Femur (tissue), 1 donor: ENCODE data around the gene ZFHX3.

Source experiments
- DNase-seq: peaks from one replicate; pipeline ENCODE4 v3.0.0-alpha.2; 2017

ZFHX3 gene

DNA sequence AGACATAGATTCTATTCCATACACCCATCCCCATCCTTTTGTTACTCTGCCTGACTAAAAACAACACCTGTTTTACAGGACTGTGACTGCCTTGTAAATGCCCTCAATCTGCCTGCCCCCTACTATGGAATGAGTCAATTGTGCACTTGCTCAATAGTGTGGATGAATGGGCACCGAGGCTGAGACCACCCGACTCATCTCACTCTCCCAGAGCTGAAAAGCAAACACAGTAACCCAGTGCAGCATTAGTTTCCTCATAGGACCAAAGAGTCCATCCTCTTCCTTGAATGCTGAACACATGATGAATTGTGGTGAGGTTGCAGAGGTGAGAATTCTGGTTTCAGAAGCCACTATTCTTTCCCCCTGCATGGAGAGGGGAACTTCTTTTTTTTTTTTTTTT is 233.7 kb downstream of the ZFHX3 start:
- no peak for DNase-seq

DNA sequence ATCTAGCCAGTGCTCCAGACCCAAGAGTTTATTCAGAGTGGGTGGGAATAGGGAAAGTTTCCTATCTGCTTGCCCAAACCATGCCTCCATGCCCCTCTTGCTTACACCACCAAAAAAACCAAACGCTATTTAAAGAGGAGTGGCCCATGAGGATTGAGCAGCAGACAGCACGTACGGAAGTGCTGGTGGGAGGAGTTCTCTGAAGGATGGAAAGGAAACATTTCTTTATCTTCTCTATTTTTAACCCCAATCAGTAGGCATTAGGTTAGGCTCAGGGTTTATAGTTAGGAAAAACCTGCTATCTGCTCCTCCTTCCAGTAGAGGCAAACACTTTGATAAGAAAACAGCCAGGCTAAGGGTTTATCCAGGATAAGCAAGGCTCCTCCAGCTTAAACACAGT is 235.3 kb downstream of the ZFHX3 start:
- DNase-seq = no peak

DNA sequence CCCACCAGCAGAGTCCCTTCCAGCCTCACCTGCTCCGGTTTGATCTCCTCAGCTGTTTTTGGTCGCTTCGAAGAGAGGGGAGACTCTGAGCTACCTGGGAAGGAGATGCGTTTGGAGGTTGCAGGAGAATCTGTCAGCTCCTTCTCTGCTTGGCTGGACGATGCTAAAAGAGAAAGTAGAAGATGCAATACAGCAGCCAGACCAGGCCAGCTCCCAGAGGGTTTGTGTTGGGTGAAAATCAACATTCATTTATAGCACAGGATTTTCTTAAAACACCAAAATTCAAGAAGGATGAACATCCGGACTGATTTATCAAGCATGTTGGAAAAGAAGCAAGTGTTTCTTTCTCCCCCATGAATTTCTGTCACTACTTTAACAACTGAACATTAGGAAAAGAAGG is 236.1 kb downstream of the ZFHX3 start:
- DNase-seq = no peak

DNA sequence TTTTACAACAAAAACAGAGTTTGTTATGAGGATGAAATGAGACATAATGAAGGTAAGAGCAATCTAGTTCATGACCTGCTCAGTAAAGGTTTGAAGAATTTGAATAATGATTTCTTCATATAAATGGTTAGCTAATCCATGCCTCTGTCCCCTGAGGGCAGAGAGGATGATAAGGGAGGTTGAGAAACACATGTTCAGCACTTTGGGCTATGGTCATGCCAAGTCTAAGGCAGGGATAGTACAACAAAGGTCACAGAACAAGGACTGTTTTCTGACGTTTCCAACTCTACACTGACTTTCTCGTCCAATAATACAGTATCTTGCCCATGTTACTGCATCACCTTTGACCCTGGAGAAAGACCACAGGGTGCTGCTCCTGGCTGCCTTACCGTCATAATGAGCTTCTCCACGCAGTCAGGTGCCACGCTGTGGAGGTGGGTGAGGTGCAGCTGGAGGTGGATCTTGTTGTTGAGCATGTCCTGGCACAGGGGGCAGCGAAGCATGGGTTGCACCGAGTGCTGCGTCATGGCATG is 236.7 kb downstream of the ZFHX3 start:
- no peak for DNase-seq

DNA sequence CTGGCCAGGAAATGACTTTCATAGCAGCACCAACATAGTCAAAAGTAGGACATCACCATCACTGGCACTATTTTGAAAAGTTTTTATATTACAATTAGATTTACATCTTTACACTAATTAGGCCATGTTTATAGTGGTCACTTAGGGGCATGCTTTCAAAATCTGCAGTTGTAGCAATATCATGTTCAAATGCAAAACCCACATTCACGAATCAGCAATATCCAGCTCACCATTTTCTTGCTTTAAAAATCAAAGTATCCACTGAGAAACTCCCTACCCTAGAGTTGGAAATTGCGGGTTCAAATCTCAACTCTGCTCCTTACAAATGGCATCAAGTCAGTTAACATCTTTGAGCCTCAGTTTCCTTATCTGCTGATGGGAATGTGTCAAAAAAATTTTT is 237.4 kb downstream of the ZFHX3 start:
- no peak for DNase-seq

DNA sequence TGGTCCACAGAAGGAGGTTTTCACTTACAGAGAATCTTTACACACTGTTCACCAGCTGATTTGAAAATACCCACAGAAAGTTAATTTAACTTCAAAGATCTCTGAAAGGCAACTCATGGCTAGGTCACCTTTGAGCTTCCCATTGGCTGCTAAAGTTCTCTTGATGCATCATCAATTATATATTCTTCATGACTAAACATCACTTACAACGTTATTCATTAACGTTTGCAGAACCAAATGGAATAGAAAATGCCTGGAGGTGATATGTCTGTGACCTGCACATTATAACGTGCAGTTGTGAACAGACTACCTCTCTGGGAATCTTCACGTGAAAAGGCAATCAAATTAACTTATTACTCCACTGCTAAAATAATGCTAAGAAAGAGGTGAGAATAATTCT is 238.5 kb downstream of the ZFHX3 start:
- DNase-seq = no peak

DNA sequence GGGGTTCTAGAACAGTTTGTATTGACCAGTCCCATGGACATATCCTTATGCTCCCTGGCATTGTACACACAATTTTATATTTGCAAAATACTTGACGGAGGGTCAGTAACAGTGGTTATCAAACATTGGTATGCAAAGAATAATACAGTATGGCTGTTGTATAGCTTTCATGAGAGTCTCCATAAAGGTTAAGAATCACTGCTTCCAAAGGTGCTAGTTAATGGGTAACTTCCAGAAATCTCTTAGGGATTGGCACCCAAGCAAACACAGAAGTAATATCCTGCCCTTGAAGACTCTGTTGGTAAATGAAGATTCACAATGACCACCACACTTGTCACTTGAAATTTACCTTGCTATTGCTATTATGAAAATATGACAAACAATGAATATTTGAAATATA is 239.2 kb downstream of the ZFHX3 start:
- no peak for DNase-seq

DNA sequence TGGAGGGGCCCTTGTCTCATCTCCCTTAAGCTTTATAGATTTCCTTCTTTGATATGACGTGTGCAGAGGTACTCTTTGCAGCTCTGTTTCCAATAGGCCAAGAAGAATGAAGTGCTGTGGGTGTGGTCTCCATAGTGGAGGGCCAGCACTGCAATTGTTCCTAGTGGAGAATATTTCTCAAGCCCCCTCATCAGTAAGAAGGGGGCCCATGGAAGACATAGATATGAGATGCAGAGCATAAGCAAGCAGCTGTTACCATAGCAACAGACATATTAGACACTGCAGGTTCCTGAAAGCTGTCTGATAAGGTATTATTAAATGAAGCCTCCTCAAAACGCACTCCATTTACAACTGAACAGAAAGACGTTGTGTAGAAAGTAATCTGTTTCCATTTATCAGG is 240.7 kb downstream of the ZFHX3 start:
- no peak for DNase-seq

DNA sequence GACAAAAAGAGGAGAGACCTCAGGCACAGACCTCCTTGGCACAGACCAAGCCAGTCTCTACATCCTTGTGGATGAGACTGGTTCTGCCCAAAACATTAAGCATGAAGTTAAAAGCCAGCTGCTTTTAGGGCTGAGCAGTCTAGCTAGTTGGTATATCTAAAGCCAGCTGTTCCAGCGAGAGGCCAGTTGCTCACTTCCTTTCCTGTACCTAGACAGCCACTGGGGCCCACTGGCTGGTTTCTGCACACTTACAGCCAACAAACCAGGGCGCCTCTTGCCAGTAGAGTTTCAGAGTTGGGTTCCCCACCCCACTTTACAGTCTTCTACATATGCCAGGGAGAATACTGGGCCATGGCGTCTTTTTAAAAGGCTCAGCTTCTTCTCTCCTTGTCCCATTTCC is 242.4 kb downstream of the ZFHX3 start:
- DNase-seq = no peak

DNA sequence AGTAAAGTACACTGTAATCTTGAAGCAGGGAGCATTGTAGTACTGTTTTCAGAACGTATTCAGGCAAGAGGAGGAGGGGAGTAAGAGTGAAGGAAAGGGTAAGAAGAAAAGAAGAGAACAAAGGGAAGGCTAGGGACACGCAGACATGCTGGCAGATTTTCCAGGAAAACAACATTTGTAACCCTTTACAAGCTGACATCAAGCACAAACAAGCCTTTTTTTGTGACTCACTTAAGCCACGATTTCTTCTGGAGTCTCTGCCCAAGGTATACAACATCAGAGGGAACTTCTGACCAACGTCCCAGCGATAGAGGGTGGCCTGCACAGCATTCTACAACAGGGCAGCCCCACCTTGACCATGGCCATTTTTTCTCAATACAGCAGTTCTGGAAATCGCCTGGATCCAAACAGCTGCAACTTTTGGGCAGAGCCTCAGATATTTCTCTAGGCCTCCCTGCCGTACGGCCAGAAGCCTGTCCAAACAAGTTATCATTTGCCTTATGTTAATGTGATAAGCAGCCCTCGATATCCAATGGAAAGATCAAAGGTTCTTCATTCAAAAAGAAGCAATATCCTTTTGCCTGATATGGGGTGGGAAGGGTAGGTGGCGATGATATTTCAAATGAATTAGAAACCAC is 247.3 kb downstream of the ZFHX3 start:
- no peak for DNase-seq

DNA sequence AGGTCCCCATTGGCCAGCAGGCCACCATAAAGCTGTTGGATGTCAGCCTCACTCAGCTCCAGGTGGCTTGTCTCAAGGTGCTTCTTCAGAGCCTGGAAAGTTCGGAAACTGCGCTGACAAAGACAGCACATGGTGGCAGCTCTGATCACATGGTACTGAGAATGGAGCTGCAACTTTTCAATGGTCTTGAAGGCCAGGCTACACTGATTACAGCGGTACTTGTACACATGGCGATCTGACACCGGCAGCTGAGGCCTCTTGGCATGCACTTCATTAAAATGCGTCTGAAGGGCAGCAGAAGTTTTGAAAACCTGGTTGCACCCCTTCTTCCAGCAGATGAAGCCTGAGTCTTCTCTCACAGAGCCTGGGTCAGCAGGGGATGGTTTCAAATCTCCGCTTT is 249.7 kb downstream of the ZFHX3 start:
- DNase-seq = no peak

DNA sequence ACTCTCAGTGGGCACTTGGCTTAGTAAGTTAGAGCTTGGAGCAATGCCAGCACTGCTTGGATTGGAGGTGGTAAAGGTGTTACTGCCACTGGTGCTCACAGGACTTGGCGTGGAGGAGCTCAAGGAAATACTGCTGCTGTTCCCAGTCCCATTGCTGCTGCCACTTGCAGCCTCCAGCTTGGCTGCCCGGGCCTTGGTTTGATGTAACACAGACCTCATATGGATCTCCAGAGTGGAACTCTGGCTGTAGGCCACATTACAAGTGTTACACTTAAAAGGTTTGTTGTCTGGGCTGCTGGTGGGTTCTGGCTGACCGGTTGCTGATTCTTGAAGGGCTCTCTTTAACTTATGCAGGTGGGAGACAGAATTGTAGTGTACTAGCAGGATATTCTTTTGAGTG is 250.3 kb downstream of the ZFHX3 start:
- no peak for DNase-seq

DNA sequence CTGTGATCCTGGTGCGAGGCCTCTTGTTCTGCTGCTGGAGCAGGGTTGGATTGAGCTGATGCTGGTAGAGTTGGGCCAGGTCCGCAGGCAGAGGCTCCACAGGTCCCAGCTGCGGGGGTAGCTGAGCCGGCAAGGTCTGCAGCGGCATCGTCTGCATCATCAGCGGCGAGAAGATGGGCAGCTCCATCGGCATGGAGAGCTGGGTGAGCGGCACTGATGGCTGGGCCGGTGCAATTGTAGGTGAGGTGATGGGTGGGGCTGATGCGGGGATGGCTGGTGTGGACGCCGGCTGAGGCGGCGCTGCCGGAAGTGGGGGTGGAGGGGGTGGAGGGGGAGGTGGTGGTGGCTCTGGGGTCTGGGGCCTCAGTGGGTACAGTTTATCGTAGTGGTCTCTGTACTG is 251.7 kb downstream of the ZFHX3 start:
- no peak for DNase-seq

DNA sequence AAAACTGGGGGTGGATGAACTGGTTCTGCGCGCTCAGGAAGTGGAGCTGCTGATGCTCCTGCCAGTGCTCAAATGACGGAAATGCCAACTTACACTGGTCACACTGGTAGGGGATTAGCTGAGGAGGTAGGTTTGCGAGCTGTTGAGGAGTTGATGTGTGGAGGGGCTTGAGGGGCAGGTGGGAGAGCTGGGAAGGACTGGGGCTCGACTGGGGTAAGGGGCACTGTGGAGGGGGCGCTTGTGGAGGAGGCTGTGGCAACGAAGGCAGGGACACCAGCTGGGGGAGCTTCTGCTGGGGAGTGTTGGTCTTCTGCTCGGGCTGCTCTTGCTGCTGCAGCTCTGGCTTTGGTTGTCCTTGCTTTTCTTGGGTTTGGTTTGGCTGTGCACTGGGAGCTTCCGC is 252.9 kb downstream of the ZFHX3 start:
- DNase-seq = no peak

DNA sequence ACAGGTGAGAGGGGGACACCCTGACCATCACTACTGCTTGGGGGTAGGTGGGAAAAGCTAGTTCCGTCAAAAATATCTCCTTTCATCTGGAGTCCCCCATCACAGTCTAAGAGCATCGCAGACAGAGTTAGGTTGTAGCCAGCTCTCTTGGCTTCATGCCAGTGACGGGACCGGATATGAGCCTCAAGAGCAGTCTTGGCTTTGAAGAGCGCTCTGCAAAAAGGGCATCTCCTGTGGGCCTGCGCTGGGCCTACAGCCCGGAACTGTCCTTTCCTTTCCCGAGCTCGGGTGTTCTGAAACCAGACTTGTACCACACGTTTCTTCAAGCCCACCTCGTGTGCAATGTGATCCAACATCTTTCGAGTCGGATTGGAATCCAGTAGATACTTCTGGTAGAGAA is 253.6 kb downstream of the ZFHX3 start:
- DNase-seq = no peak

DNA sequence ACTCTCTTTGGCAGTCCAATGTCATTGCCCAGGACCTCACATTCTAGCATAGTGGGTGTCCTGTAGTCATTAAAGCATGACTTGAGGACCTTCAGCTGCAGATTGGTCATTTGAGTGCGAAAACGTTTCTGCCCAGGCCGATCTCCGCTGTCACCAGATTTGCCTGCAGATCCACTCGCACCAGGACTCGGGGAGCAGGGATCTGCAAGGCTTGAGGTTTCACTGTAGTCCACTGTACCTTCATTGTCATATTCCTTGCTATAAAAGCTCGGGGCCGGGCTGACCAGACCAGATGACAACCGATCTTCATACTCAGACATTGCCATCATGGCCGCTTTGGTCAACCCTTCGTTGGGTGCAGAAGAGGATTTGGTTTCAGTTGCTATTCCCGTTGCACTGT is 254.2 kb downstream of the ZFHX3 start:
- DNase-seq = no peak

DNA sequence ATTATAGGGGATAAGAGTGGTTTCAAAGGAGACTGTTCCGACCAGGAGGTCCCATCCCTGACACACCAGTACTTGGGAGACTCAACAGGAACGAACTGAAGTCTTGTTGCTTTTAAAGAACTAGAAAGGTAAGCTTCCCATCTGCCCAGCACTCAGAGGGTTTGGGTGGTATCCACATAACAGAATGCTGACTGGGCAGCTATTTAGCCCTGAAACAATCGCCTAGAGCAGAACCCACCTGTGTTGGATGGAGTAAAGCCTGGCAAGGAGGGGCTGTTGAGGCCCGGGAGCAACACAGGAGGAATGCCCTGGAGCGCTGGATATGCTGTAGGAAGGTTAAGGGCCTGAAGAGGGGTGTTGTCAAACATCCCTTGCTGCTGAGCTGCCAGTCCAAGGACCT is 254.9 kb downstream of the ZFHX3 start:
- no peak for DNase-seq

DNA sequence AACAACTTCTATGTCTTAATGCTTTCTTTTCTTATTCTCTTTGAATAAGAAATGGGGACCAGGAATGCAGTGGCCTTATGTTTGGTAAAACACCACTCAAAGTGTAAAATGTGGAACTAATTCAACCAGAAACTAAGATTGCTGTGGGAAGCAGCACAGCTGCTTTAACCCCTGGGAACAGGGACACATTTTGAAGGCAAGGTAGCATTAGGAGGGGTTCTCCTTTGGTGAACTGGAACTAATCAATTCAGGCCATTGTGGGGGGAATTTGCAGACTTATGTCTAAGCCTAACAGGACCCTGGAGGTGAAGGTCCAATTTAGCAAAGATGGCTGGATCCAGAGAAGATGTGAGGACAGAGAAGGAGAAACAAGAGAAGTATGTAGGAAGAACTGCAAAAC is 256.1 kb downstream of the ZFHX3 start:
- no peak for DNase-seq

DNA sequence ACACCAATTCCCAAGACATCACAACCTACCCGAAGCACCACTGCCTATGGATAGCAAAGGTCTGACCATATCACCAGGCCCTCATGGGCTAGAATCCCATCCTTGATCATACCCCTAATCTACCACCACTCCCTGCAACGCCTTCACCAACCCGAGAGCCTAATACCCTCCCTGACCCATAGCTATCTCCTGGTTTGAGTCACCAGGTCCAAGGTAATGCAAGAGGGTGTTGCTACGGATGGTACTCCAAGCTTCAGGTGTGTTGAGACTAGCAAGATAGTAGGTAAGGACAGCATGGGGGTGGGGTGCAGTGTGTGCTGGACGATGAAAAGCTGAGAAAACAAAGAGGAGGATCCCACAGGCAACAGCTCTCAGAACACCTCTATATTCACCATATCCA is 258.0 kb downstream of the ZFHX3 start:
- DNase-seq = no peak

DNA sequence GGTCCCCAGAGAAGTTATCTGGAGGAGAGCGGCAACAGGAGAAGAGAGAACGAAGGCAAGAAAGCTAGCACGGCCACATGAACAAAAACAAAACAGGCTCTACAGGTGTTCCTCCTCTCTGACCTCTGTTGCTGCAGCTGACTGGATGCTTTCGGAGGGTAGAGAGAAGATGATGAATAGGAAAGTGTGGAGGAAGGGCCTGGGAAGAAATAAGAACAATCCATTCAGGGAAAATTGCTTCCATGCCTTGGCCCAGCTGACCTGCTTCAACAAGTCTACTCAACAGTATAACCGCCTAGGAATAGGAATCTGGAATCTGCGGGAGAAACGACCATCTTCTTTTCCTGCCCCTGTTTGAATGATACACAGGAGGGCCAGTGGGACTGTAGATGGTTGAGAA is 258.5 kb downstream of the ZFHX3 start:
- no peak for DNase-seq

DNA sequence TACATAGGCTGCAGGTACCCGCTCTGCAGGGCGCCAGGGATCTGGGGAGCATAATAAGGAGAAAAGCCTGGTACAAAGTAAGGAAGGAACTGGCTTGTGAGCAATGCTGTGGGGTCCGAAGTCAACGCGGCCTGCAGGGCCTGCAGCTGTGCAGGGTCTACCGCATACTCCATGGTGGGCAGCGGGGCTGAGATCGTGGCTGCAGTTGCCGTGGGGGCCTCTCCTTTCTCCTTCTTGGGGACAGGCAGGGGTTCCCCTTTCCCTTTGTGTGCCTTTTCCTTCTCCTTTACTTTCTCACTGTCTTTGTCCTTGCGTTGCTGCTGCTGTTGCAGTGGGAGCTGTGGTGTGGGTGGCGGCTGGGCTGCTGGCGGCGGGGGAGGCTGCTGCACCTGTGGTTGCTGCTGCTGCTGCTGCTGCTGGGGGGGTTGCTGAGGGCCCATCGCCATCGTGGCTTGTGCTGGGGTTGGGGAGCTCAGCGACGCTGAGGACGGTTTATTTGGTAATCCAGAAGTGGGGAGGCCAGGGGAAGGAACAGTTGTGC is 259.6 kb downstream of the ZFHX3 start:
- DNase-seq = no peak

DNA sequence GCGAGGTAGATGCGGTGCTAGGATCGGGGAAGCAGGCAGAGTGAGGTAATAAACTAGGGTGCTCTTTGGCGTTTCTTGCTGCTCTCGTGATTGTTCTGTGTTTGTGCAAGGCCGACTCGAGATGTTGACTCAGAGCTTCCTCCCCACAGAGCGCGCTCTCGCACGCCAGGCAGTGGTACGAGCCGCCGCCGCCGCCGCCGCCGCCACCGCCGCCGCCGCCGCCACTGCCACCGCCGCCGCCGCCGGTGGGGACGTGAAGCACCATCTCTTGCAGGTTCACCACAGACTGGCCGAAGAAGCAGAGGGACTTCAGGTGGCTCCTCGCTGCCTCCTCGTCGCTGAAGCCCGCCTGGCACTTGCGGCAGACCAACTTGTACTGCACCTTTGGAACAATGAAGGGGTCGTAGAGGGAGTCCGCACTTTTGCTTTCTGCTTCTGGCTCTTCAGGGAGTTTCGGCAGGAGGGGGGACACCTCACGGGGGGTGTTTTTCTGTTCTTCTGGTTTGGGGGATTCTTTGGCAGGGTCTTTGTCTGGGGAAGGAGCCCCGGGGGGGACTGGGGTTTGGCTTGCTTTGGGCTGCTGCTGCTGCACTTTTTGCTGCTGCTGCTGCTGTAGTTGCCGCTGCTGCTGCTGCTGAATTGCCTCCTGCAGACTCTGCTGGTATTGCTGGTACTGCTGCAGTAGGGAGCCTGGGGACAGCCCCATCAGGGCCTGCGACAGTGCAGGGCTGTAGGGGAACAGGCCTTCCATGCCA is 260.2 kb downstream of the ZFHX3 start:
- DNase-seq = peak; percentile 77

DNA sequence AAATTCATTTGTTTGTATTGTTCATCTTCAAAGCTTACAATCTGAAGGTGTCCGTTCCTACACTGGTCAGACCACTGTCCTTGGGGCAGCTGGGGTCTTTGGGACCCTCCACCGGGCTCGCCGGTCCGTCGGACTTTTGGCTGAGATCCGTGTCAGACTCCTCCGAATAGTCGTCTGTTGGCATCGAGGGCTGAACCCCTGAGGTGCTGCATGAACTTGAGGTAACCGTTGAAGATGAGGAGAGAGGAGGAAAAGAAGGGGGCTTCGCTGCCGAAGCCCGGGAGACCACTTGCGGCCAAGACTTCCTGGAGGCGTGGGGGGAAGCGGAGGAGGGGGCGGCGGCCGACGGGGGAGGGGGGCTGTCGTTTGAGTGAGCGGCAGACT is 260.8 kb downstream of the ZFHX3 start:
- no peak for DNase-seq

DNA sequence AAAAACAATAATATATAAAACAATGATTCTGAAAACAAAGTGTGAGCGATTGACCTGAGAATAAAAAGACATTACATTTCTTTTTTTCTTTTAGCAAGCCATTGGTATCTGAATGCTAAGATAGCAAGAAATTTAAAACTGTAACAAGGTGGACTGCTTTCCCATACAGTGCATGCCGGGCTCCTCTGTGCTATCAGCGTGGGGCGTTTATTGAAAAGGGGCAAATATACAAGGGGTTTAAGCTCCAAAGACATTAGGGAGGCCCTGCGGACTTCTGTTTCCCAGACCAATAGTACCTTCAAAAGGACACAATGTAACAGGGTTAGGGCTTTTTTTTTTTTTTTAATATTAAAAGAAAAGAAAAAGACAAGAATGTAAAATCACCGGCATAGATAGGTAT is 261.3 kb downstream of the ZFHX3 start:
- no peak for DNase-seq

DNA sequence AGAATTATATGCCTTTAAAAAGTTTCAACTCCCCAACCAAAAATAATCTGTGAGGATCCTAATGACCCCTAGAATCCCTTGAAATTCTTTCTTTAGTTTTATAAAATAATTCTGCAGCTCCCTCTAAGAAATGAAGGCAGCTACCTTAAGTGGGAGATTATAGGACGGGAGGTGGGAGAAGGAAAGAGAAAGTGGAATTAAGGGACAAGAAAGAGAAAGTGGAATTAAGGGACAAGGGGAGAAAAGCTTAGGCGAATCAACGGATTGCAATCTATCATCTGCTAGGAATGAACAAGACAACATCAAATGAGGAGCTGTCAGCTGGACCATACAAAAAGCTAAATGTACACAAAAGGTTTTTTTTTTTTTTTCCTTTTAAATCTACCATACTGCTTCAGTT is 262.0 kb downstream of the ZFHX3 start:
- no peak for DNase-seq
